HUES64 (cell line): Measurements from ENCODE around the gene PDCD7.
"Not testable (repeated sequence)": the region's sequence is repeated elsewhere in the genome, so short reads cannot be mapped to it uniquely, and the experiment has no call there.

Experiments used
- H3K27ac ChIP-seq: 2 replicates; pipeline ENCODE4 v1.7.0; 2013; ENCODE audit warnings: low read depth, low read length, inconsistent platforms
- H3K27me3 ChIP-seq: 2 replicates; pipeline ENCODE4 v1.6.1; 2013; ENCODE audit warnings: mild to moderate bottlenecking, low read length; ENCODE audit not compliant: insufficient read depth
- H3K36me3 ChIP-seq: 2 replicates; pipeline ENCODE4 v1.6.1; 2013; ENCODE audit warnings: mild to moderate bottlenecking, low read length; ENCODE audit not compliant: insufficient read depth
- H3K4me1 ChIP-seq: 2 replicates; pipeline ENCODE4 v1.6.1; 2013; ENCODE audit warnings: mild to moderate bottlenecking, low read length, moderate library complexity; ENCODE audit not compliant: insufficient read depth
- H3K4me3 ChIP-seq: 2 replicates; pipeline ENCODE4 v1.5.1; 2013; ENCODE audit warnings: mild to moderate bottlenecking, low read length, moderate library complexity
- H3K9ac ChIP-seq: 2 replicates; pipeline ENCODE4 v1.6.1; 2013; ENCODE audit warnings: mild to moderate bottlenecking, low read depth, low read length
- H3K9me3 ChIP-seq: 2 replicates; pipeline ENCODE4 v1.6.1; 2013; ENCODE audit warnings: low read depth, low read length; ENCODE audit not compliant: insufficient read depth
- WGBS: fragments of 150-250, 120-280 bp; methylation state at CpG from one replicate; pipeline ENCODE4 v1.1.7; 2013; ENCODE audit warnings: missing lambda C conversion rate; 5-methylcytosine and 5-hydroxymethylcytosine counted together

PDCD7 gene

GRCh38 chr15:65115542-65115941, 18.1 kb downstream of the PDCD7 start:
- no peaks in the 10 kb centered on the region for H3K27me3 ChIP-seq
- 92% methylated on average over 5 of the region's 5 CpGs for WGBS
- no peak overlapping the region for H3K4me3 ChIP-seq
- peaks cover 58% of the 10 kb centered on the region for H3K36me3 ChIP-seq
- no peak overlapping the region for H3K27ac ChIP-seq
- no peaks in the 10 kb centered on the region for H3K4me1 ChIP-seq
- no peak overlapping the region for H3K9ac ChIP-seq
- no peaks in the 10 kb centered on the region for H3K9me3 ChIP-seq

DNA sequence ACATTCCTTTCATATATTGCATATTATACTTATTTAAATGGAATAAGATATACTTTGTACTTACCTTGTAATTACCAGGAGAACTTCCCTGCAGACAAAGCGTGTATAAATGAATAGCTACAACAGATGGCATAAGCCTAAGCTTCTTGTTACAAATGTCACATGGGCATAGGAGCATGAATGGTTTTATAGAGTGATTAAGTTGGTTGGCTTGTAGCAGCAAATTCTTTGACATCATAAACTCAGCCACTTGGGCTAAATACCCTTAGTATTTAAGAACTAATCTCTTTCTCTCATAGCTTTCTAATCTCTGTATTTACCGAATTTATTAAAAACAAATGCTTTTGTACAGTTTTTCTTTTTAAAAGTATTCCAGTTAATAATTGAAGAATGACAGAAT, 18.5 kb downstream of the PDCD7 start, which contains the start of gene UBAP1L:
UBAP1L (minus strand) TSS at position 115 of the 400 bp plus-strand sequence. CDS start 8,985 bp downstream, outside the sequence.
- Histone ChIP-seq H3K27ac (no peak within 1 kb of the TSS), H3K4me3 (no peak within 1 kb of the TSS), H3K4me1 (no peaks in the 10 kb centered on the region), H3K9me3 (no peaks in the 10 kb centered on the region), H3K9ac (no peak within 1 kb of the TSS), H3K27me3 (no peaks in the 10 kb centered on the region), H3K36me3 (peaks cover 58% of the 10 kb centered on the region)
- 83% methylated on average over 2 of the region's 2 CpGs for WGBS

- 87% methylated on average over 3 of the region's 3 CpGs for WGBS
- H3K4me1 ChIP-seq: no peaks in the 10 kb centered on the region
- H3K36me3 ChIP-seq: peaks cover 22% of the 10 kb centered on the region
- H3K9ac ChIP-seq: no peak overlapping the region
- no peaks in the 10 kb centered on the region for H3K9me3 ChIP-seq
- H3K27me3 ChIP-seq: no peaks in the 10 kb centered on the region
- no peak overlapping the region for H3K4me3 ChIP-seq
- H3K27ac ChIP-seq: no peak overlapping the region
Measured at GRCh38 chr15:65110676-65111292, 22.8 kb downstream of the PDCD7 start.

GRCh38 chr15:65106011-65106590, 27.5 kb downstream of the PDCD7 start:
- Histone ChIP-seq H3K9me3 (no peaks in the 10 kb centered on the region), H3K4me3 (no peak overlapping the region), H3K27ac (no peak overlapping the region), H3K4me1 (0 out of 2 replicates have a peak, but pooled peaks cover 5% of the 10 kb centered on the region), H3K9ac (no peak overlapping the region), H3K27me3 (peaks cover 14% of the 10 kb centered on the region), H3K36me3 (peaks cover 3% of the 10 kb centered on the region; the same call in 1 of the 2 replicates)
- 88% methylated on average over 6 of the region's 6 CpGs for WGBS

DNA sequence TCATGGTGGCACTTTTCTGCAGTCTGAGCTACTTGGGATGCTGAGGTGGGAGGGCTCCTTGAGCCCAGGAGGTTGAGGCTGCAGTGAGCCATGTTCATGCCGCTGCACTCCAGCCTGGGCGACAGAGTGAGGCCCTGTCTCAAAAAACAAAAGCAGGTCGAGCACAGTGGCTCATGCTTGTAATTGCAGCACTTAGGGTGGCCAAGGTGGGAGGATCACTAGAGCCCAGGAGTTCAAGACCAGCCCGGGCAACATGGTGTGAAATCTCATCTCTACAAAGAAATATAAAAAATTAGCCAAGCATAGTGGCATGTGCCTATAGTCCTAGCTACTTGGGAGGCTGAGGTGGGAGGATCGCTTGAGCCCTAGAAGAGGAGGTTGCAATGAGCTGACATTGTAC, 28.6 kb downstream of the PDCD7 start:
- Histone ChIP-seq H3K36me3 (peaks cover 3% of the 10 kb centered on the region; the same call in 1 of the 2 replicates), H3K9ac (no peak overlapping the region), H3K27ac (no peak overlapping the region), H3K27me3 (peaks cover 14% of the 10 kb centered on the region), H3K4me1 (0 out of 2 replicates have a peak, but pooled peaks cover 5% of the 10 kb centered on the region), H3K9me3 (no peaks in the 10 kb centered on the region), H3K4me3 (no peak overlapping the region)
- 86% methylated on average over 5 of the region's 5 CpGs for WGBS

DNA sequence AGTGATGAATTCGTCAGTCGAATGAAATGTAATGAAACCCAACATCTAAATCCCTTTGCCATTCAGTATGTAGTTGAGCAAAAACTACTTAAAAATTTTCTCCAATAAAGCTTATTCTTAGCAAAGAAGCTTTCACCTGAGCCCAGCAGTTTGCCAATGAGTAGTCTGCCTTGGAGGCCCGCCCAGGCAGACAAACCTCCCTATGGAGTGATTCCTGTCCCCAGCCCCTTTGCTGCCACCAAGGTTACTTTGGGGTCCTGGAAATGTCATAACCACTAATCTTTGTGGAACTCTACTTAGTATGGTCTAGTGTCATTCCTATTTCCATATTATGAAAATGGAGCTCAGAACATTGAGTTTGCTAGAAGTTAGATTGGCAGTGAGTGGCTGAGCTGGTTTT, 30.7 kb downstream of the PDCD7 start:
- H3K36me3 ChIP-seq: peaks cover 3% of the 10 kb centered on the region; the same call in 1 of the 2 replicates
- H3K4me3 ChIP-seq: peak overlapping the region; percentile 50; the same call in 1 of the 2 replicates
- WGBS: 94% methylated on average over 3 of the region's 3 CpGs
- H3K4me1 ChIP-seq: 0 out of 2 replicates have a peak, but pooled peaks cover 5% of the 10 kb centered on the region
- H3K9ac ChIP-seq: no peak overlapping the region
- H3K9me3 ChIP-seq: no peaks in the 10 kb centered on the region
- no peak overlapping the region for H3K27ac ChIP-seq
- peaks cover 14% of the 10 kb centered on the region for H3K27me3 ChIP-seq

- 0 out of 2 replicates have a peak, but pooled peaks cover 5% of the 10 kb centered on the region for H3K4me1 ChIP-seq
- 69% methylated on average over 75 of the region's 75 CpGs for WGBS
- H3K36me3 ChIP-seq: peaks cover 3% of the 10 kb centered on the region; the same call in 1 of the 2 replicates
- no peaks in the 10 kb centered on the region for H3K9me3 ChIP-seq
- H3K9ac ChIP-seq: peak overlapping the region; percentile 41; the same call in 1 of the 2 replicates
- peak overlapping the region; percentile 50 for H3K4me3 ChIP-seq
- no peak overlapping the region for H3K27ac ChIP-seq
- peaks cover 14% of the 10 kb centered on the region for H3K27me3 ChIP-seq
Measured at GRCh38 chr15:65101891-65102708, 31.5 kb downstream of the PDCD7 start.

- H3K9ac ChIP-seq: peak overlapping the region; percentile 11; the same call in 1 of the 2 replicates
- WGBS: 38% methylated on average over 9 of the region's 9 CpGs
Measured at GRCh38 chr15:65101411-65101890, 32.2 kb downstream of the PDCD7 start.

GRCh38 chr15:65100442-65100841, 33.2 kb downstream of the PDCD7 start:
- Histone ChIP-seq H3K27ac (no peak overlapping the region), H3K27me3 (peaks cover 14% of the 10 kb centered on the region), H3K4me3 (no peak overlapping the region), H3K4me1 (0 out of 2 replicates have a peak, but pooled peaks cover 5% of the 10 kb centered on the region), H3K9me3 (no peaks in the 10 kb centered on the region), H3K9ac (no peak overlapping the region), H3K36me3 (peaks cover 2% of the 10 kb centered on the region; the same call in 1 of the 2 replicates)
- 89% methylated on average over 6 of the region's 7 CpGs for WGBS

More at GRCh38 chr15:65101411-65101890, 32.2 kb downstream of the PDCD7 start:
- Histone ChIP-seq H3K27me3 (peaks cover 14% of the 10 kb centered on the region), H3K4me3 (peak overlapping the region; percentile 50), H3K9me3 (no peaks in the 10 kb centered on the region), H3K27ac (no peak overlapping the region), H3K36me3 (peaks cover 3% of the 10 kb centered on the region; the same call in 1 of the 2 replicates), H3K4me1 (0 out of 2 replicates have a peak, but pooled peaks cover 5% of the 10 kb centered on the region)

- not testable (repeated sequence) for H3K9me3 ChIP-seq, H3K36me3 ChIP-seq, H3K27ac ChIP-seq, H3K4me3 ChIP-seq, H3K9ac ChIP-seq, H3K4me1 ChIP-seq
- peaks cover 14% of the 10 kb centered on the region for H3K27me3 ChIP-seq
- 91% methylated on average over 10 of the region's 10 CpGs for WGBS
Measured at GRCh38 chr15:65099801-65100200, 33.8 kb downstream of the PDCD7 start.
